GM19467 (cell line): ENCODE results near the gene VCL.
A peak's percentile ranks its signal among the peaks of the same experiment; 100 is the strongest.
"Not testable (repeated sequence)": the region's sequence is repeated elsewhere in the genome, so short reads cannot be mapped to it uniquely, and the experiment has no call there.

Source experiments
- ATAC-seq: cut with Tn5 transposase; IDR thresholded peaks from one replicate; pipeline ENCODE4 v1.9.1; 2021; ENCODE audit warnings: mild to moderate bottlenecking, moderate library complexity; ENCODE audit not compliant: unreplicated experiment

Gene VCL

DNA sequence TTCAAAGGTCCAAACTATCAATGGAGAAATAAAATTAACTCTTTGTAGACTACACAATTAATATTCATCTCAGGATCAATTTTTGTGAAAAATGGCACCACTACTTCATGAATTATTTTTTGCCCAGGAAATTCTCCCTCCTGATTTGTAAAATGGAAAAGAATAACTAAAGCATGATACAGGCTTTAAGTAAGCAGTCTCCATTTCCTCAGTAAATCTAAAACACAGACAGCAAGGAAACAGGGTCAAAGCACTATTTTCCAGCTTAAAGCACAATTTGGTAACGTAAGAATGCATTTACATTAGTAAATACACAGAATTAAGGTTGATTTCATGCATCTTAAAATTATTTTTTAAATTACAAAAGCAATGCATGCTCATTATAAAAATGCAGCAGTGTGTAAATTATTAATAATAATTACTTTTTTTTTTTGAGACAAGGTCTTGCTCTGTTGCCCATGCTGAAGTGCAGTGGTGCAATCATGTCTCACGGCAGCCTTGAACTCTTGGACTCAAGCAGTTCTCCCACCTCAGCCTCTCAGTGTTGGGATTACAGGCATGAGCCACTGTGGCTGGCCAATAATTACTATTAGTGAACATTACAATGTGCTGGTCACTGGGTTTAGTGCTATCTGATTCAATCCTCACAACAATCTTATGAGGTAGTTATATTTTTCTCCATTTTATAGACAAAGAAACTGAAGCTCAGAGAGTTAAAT is 26.1 kb upstream of the VCL start:
- ATAC-seq = no peak

- ATAC-seq = no peak
Observed at GRCh38 chr10:73973427-73973826, 24.5 kb upstream of the VCL start.

DNA sequence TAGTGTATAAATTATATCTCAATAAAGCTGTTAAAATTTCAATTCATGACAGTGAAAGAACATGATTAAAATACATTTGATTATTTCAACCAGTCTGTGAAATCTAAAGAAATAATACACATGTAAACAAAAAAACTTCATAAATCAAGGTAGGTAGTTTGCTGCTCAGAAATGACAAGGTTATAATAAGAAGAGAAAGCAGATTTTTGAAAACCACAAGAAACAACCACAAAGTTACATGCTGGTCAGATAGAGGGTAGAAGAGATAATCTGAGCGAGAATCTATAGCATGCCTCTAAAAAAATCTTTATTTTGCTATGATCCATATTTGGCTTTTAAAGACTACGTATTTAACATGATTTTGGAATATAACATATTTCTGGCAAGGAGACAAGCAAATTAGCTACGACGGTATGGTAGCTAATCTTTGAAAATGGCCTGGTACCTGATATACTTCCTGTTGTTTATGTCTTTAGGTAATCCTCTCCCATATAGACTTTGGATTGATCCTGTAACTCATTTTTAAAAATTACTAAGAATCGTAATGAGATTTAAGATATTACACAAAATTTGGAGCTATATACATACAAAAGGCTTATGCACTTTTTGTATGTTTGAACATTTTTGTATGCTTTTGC is 23.5 kb upstream of the VCL start:
- no peak for ATAC-seq

GRCh38 chr10:73975388-73975787 is 22.5 kb upstream of the VCL start:
- no peak for ATAC-seq

DNA sequence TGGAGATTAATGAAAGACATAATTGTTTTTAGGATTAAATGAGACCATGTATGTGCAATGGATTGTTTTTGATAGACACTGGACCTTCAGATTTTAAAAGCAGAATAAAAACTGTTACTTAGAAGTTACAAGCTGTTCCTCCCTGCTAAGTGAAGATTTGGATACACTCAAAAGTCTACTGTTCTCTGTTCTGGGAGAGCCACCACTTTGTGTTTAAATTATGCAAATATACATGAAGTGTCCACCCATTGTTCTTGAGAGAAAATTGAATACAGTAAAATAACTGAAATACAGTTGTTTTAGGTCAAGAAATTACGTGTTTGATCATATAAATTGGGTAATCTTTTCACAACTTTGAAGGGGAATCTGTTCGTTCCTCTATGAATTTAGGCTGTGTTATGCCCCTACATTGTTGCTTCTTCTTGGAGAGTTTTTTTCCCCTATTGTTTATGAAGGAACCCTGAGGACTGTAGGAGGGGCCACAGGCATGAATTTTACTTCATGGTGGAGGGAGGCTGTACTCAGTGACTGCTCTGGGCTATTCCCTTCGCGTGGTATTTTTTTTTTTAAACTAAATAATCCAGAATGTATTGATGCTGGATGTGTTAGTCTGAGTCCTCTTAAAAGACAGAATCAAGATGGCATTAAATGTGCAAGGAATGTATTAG is 18.6 kb upstream of the VCL start:
- ATAC-seq = no peak

GRCh38 chr10:73979809-73980433 is 18.0 kb upstream of the VCL start:
- no peak for ATAC-seq

DNA sequence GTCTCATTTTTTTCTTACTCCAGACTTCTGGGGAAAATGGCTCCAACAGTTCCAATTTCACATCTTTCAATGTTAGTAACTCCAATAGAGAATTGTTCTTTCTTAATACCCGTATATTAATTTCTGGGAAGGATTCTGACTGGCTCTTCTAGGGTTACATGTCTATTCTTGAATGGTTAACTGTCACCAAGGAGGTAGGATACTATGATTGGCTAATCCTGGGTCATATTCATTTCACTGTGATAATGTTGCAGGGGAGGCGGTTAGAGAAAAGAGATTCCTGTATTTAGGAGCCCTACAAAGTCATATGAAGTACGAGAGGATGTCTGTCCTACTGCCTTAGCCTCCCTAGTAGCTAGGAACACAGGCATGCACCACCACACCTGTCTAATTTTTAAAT is 16.1 kb upstream of the VCL start:
- no peak for ATAC-seq

DNA sequence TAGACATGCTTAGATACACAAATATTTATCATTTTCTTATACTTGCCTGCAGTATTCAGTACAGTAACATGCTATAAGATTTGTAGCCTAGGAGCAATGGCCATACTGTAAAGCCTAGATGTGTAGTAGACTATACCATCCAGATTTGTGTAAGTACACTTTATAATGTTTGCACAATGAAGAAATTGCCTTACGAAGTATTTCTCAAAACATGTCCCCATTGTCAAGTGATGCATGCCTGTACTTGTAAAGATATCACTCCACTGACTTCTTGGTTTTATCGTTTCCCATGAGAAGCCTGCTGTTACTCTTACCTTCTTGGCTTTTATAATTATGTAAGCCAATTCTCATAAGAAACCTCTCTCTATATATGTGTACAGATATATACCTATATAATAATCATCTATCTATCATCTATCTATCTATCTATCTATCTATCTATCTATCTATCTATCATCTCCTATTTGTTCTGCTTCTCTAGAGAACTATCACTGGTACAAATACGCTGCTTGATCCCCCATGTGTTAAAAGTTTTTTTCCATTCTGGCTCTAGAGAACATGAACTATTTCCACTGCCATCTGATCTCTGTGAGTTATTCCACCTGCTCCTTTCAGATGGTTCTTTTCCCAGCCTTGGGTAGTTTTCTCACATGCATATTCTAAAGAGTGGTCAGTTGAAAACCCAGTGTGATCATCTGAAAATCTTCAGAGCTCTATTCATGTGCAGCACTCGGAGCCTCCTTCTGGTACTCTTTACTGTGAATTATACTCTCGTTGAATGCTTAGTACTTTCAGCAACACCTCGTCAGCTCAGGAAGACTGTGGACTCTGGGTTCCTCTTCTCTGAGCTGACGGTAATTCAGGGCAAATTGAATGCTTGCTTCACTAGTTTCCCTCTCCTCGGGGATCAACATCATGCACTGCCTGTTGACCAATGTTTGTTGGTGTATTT is 14.5 kb upstream of the VCL start:
- ATAC-seq = no peak

- ATAC-seq = no peak
Observed at GRCh38 chr10:73989594-73990150, 8.2 kb upstream of the VCL start.

DNA sequence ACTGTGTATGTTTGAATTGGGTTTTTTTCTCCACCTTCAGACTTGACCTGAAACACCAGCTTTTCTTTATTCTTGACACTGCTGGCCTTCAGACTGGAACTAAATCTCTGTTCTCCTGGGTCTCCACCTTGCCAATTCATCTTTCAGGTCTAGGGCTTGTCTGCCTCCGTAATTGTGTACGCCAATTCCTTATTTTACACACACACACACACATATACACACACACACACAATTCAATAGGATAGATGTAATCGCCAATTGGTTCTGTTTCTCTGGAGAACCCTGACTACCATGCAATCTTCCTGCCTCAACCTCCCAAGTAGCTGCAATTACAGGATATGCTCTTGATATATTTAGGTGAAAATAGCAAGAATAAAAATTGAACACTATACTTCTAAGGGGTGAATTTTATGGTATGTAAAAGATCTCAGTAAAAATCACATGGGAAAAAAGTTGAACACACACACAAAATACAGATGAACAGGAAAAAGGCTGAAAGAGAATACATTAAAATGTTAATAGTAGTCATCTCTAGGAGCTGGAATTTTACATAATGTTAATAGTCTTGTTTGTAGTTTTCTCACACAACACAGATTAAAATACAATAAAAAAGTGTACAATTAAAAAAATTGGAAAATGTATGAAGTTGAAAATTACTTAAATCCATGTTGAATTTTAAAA is 6.6 kb upstream of the VCL start:
- ATAC-seq = no peak

GRCh38 chr10:73991884-73992245 is 6.1 kb upstream of the VCL start:
- no peak for ATAC-seq

- no peak for ATAC-seq
Observed at GRCh38 chr10:73992899-73993788, 4.8 kb upstream of the VCL start.

- ATAC-seq = no peak
Observed at GRCh38 chr10:73995035-73995358, 2.9 kb upstream of the VCL start.

DNA sequence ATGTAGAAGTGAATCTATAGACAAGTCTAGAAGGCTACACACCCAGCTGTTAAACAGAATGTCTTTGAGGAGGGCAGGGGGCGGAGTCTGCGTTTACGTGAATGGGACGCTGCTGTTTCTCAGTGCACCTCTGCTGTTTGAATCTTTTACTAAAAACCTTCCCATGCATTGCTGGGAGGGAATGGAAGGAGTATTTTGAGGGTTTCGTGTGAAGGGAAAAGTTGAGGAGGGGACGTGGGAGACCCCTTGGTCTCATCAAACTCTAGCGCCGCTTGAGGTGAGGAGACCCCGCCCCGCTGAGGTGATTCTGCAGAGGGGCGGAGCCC is 492 bp upstream of the VCL start:
- ATAC-seq = peak; percentile 3

GRCh38 chr10:73998623-73998928 is 660 bp downstream of the VCL start:
- no peak for ATAC-seq

DNA sequence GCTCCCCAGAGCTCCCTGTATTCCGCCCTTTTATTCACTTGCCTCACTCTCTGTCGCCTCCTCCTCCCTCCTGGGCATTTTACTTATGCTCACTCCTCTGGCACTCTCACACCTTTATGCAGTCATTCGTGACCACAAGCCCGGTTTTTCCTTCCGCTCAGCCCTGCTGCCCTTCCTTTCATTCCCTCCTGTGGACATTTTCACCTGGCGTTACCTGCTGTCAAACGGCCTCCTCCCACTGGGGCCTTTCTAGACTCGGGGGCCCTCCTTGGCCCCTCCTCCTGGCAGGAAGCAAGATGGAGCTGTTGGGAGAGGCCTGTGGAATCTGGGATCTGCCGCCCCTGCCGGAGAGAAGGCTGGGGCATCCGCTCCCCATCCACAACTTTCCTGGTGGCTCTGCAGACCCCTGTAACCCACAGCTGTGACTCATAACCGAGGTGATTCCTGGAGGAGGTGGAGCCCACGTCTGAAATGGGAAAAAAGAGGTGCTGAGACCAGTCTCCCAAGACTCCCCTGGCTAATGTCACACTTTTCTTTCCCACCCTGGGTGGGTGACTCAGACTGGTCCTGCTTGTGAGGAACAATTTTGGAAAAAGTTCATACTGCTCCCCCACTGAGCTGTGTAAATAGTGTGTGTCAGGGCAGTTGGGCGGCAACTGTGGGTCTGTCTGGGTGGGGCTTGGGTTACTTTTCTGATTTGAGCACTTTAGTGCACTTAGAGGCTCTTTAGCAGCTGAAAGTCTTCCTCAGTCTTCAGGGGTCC is 1.2 kb downstream of the VCL start:
- no peak for ATAC-seq

- no peak for ATAC-seq
Observed at GRCh38 chr10:73999703-74000102, 1.8 kb downstream of the VCL start.

- ATAC-seq = not testable (repeated sequence)
Observed at GRCh38 chr10:74000244-74000643, 2.3 kb downstream of the VCL start.
